Measurements from ENCODE around the gene RAB44.

Gene RAB44

GRCh38 chr6:36677059-36677749 lies 20.4 kb upstream of the RAB44 start:
- no peaks in the 10 kb centered on the region for H3K27me3 ChIP-seq (ENCODE audit: control insufficient read depth, insufficient read depth, low read length)
- no peaks in the 10 kb centered on the region for H3K79me2 ChIP-seq
- H3K9me3 ChIP-seq (ENCODE audit: control insufficient read depth, low read length), result no peaks in the 10 kb centered on the region
- peak overlapping the region; percentile 55 for H3K27ac ChIP-seq
- H3K9ac ChIP-seq, result no peak overlapping the region
- TF ChIP-seq CTCF (IDR thresholded peaks at IDR 0.05), result no peak
- H3K4me3 ChIP-seq (ENCODE audit: low read depth, low read length), result no peak overlapping the region
- H3K4me2 ChIP-seq (ENCODE audit: low read length), result peak overlapping the region; percentile 4
- peaks cover 26% of the 10 kb centered on the region for H3K4me1 ChIP-seq
- H2AFZ ChIP-seq, result peak overlapping the region; percentile 79
- no peaks in the 10 kb centered on the region for H3K36me3 ChIP-seq (ENCODE audit: control insufficient read depth, insufficient read depth, low read length)

- Histone ChIP-seq H3K27me3 (ENCODE audit: control insufficient read depth, insufficient read depth, low read length) (no peaks in the 10 kb centered on the region), H3K9ac (no peak overlapping the region), H3K36me3 (ENCODE audit: control insufficient read depth, insufficient read depth, low read length) (no peaks in the 10 kb centered on the region), H3K4me1 (peaks cover 33% of the 10 kb centered on the region), H2AFZ (peak overlapping the region; percentile 79), H3K4me3 (ENCODE audit: low read depth, low read length) (peak overlapping the region; percentile 76), H3K27ac (peak overlapping the region; percentile 55), H3K79me2 (no peaks in the 10 kb centered on the region), H3K9me3 (ENCODE audit: control insufficient read depth, low read length) (no peaks in the 10 kb centered on the region), H3K4me2 (ENCODE audit: low read length) (peak overlapping the region; percentile 81)
- TF ChIP-seq CTCF (IDR thresholded peaks at IDR 0.05), result no peak
Measured at GRCh38 chr6:36677753-36678487, 19.7 kb upstream of the RAB44 start.

DNA sequence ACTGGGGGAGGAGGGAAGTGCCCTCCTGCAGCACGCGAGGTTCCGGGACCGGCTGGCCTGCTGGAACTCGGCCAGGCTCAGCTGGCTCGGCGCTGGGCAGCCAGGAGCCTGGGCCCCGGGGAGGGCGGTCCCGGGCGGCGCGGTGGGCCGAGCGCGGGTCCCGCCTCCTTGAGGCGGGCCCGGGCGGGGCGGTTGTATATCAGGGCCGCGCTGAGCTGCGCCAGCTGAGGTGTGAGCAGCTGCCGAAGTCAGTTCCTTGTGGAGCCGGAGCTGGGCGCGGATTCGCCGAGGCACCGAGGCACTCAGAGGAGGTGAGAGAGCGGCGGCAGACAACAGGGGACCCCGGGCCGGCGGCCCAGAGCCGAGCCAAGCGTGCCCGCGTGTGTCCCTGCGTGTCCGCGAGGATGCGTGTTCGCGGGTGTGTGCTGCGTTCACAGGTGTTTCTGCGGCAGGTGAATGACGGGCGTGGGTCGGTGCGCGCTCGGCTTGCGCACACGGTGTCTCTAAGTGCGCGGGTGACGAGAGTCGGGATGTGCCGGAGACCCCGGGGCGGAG lies 19.1 kb upstream of the RAB44 start, which contains the start of gene CDKN1A:
Gene CDKN1A, plus strand, starts transcription at position 227 of the 555 bp plus-strand sequence. CDS start 5,388 bp downstream, outside the sequence.
- Histone ChIP-seq H3K4me3 (ENCODE audit: low read depth, low read length) (peak within 1 kb of the TSS; percentile 76), H3K4me1 (peaks cover 40% of the 10 kb centered on the region), H3K36me3 (ENCODE audit: control insufficient read depth, insufficient read depth, low read length) (no peaks in the 10 kb centered on the region), H3K27me3 (ENCODE audit: control insufficient read depth, insufficient read depth, low read length) (no peaks in the 10 kb centered on the region), H3K9ac (peak within 1 kb of the TSS; percentile 31), H3K4me2 (ENCODE audit: low read length) (peak within 1 kb of the TSS; percentile 81), H2AFZ (peak within 1 kb of the TSS; percentile 79), H3K27ac (peak within 1 kb of the TSS; percentile 86), H3K79me2 (no peaks in the 10 kb centered on the region), H3K9me3 (ENCODE audit: control insufficient read depth, low read length) (no peaks in the 10 kb centered on the region)
- no peak for TF ChIP-seq CTCF (IDR thresholded peaks at IDR 0.05)

DNA sequence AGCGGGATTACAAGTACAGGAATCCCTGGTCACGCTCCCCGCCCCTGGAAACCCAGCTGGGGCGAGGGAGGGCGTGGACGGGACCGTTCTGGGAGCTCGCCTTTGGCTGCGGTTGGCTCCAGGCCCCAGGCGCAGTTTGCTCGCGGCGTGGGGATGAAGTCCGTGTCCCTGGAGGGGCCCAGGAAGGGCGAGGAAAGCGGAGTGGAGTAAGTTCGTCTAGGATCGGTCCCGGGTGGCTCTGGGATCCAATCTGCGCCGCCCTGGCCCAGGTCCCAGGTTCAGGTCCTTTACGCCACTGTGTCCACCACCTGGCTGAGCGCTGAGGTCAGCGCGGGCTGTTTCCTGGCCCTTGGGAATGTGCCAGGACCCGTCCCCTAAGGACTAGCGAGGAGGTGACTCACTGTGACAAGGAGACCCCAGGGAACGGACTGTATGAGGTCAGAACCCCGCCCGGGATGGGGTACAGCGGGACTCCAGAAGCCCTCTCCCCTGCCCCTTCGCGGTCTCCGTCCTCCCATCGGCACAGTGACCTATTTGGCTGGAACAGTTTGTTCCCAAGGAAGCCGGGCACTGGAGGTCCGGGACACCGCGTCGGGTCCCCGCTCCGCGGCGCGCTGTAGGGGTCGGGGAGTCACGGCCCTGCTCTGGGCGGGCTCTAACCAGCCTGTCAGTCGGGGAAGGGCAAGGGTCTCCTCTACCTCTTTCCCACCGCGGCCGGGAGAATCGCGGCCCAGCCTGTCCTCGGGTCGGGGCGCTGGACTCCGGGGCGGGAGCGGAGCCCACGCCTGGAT lies 18.4 kb upstream of the RAB44 start:
- TF ChIP-seq CTCF (IDR thresholded peaks at IDR 0.05), result no peak
- Histone ChIP-seq H3K9ac (peak overlapping the region; percentile 31), H3K27me3 (ENCODE audit: control insufficient read depth, insufficient read depth, low read length) (no peaks in the 10 kb centered on the region), H3K4me1 (peaks cover 42% of the 10 kb centered on the region), H3K27ac (peak overlapping the region; percentile 86), H3K79me2 (no peaks in the 10 kb centered on the region), H3K4me2 (ENCODE audit: low read length) (peak overlapping the region; percentile 81), H3K9me3 (ENCODE audit: control insufficient read depth, low read length) (no peaks in the 10 kb centered on the region), H2AFZ (peak overlapping the region; percentile 79), H3K36me3 (ENCODE audit: control insufficient read depth, insufficient read depth, low read length) (no peaks in the 10 kb centered on the region), H3K4me3 (ENCODE audit: low read depth, low read length) (peak overlapping the region; percentile 76)

Measured in parathyroid adenoma (tissue), 2 donors.